Measurements from ENCODE around the gene STEAP2.
"Not testable (repeated sequence)": the region's sequence is repeated elsewhere in the genome, so short reads cannot be mapped to it uniquely, and the experiment has no call there.

STEAP2 gene

GRCh38 chr7:90180649-90181048 lies 30.9 kb upstream of the STEAP2 start:
- no peak overlapping the region for H3K4me3 ChIP-seq (ENCODE audit: low read length)
- TF ChIP-seq ZNF274 (IDR thresholded peaks at IDR 0.05; ENCODE audit: low read depth, low read length), result no peak

GRCh38 chr7:90181485-90181884 lies 30.1 kb upstream of the STEAP2 start:
- TF ChIP-seq ZNF274 (IDR thresholded peaks at IDR 0.05; ENCODE audit: low read depth, low read length), result no peak
- no peak overlapping the region for H3K4me3 ChIP-seq (ENCODE audit: low read length)

GRCh38 chr7:90186290-90186689 lies 25.2 kb upstream of the STEAP2 start:
- H3K4me3 ChIP-seq (ENCODE audit: low read length), result not testable (repeated sequence)

- H3K4me3 ChIP-seq (ENCODE audit: low read length), result no peak overlapping the region
- no peak for TF ChIP-seq ZNF274 (IDR thresholded peaks at IDR 0.05; ENCODE audit: low read depth, low read length)
These were observed 24.0 kb upstream of the STEAP2 start for GRCh38 chr7:90187507-90188050.

GRCh38 chr7:90188281-90188680 lies 23.3 kb upstream of the STEAP2 start:
- TF ChIP-seq ZNF274 (IDR thresholded peaks at IDR 0.05; ENCODE audit: low read depth, low read length), result no peak
- H3K4me3 ChIP-seq (ENCODE audit: low read length), result no peak overlapping the region

- TF ChIP-seq ZNF274 (IDR thresholded peaks at IDR 0.05; ENCODE audit: low read depth, low read length), result no peak
- H3K4me3 ChIP-seq (ENCODE audit: low read length), result no peak overlapping the region
These were observed 20.5 kb upstream of the STEAP2 start for GRCh38 chr7:90190995-90191394.

- no peak overlapping the region for H3K4me3 ChIP-seq (ENCODE audit: low read length)
- TF ChIP-seq ZNF274 (IDR thresholded peaks at IDR 0.05; ENCODE audit: low read depth, low read length), result no peak
These were observed 19.9 kb upstream of the STEAP2 start for GRCh38 chr7:90191648-90192047.

- TF ChIP-seq ZNF274 (IDR thresholded peaks at IDR 0.05; ENCODE audit: low read depth, low read length), result no peak
- no peak overlapping the region for H3K4me3 ChIP-seq (ENCODE audit: low read length)
These were observed 18.4 kb upstream of the STEAP2 start for GRCh38 chr7:90192876-90193750.

- H3K4me3 ChIP-seq (ENCODE audit: low read length), result no peak overlapping the region
- no peak for TF ChIP-seq ZNF274 (IDR thresholded peaks at IDR 0.05; ENCODE audit: low read depth, low read length)
These were observed 16.4 kb upstream of the STEAP2 start for GRCh38 chr7:90194911-90195809.

GRCh38 chr7:90201500-90202195 lies 9.9 kb upstream of the STEAP2 start:
- no peak for TF ChIP-seq ZNF274 (IDR thresholded peaks at IDR 0.05; ENCODE audit: low read depth, low read length)
- no peak overlapping the region for H3K4me3 ChIP-seq (ENCODE audit: low read length)

- H3K4me3 ChIP-seq (ENCODE audit: low read length), result no peak overlapping the region
- TF ChIP-seq ZNF274 (IDR thresholded peaks at IDR 0.05; ENCODE audit: low read depth, low read length), result no peak
These were observed 3.6 kb upstream of the STEAP2 start for GRCh38 chr7:90207956-90208355.

GRCh38 chr7:90209776-90210175 lies 1.8 kb upstream of the STEAP2 start:
- no peak overlapping the region for H3K4me3 ChIP-seq (ENCODE audit: low read length)
- no peak for TF ChIP-seq ZNF274 (IDR thresholded peaks at IDR 0.05; ENCODE audit: low read depth, low read length)

- no peak overlapping the region for H3K4me3 ChIP-seq (ENCODE audit: low read length)
- no peak for TF ChIP-seq ZNF274 (IDR thresholded peaks at IDR 0.05; ENCODE audit: low read depth, low read length)
These were observed 1.1 kb upstream of the STEAP2 start for GRCh38 chr7:90210475-90210874.

- H3K4me3 ChIP-seq (ENCODE audit: low read length), result peak overlapping the region; percentile 52
- TF ChIP-seq ZNF274 (IDR thresholded peaks at IDR 0.05; ENCODE audit: low read depth, low read length), result no peak
These were observed 559 bp upstream of the STEAP2 start for GRCh38 chr7:90210981-90211380.
